DOHH2 (cell line): ENCODE measurements around the gene A2M.

Source experiments
- H3F3A ChIP-seq: fragments of 200-600 bp; sonication (generic), shearing (Covaris generic); 2 replicates; pipeline ENCODE4 v1.6.0; 2016; ENCODE audit warnings: antibody characterized with exemption, mild to moderate bottlenecking; ENCODE audit not compliant: control insufficient read depth, insufficient read depth
- H3K27ac ChIP-seq: fragments of 200-600 bp; sonication (generic); 2 replicates; pipeline ENCODE4 v1.5.1; 2014; ENCODE audit warnings: low read depth, mild to moderate bottlenecking, low read length, moderate library complexity
- H3K27me3 ChIP-seq: fragments of 200-600 bp; sonication (generic); 2 replicates; pipeline ENCODE4 v1.6.1; 2014; ENCODE audit warnings: mild to moderate bottlenecking, low read length, mixed read lengths; ENCODE audit not compliant: control insufficient read depth
- H3K36me3 ChIP-seq: fragments of 200-600 bp; sonication (generic); 2 replicates; pipeline ENCODE4 v1.6.1; 2014; ENCODE audit warnings: mild to moderate bottlenecking, low read length, moderate library complexity, mixed read lengths; ENCODE audit not compliant: control insufficient read depth
- H3K4me1 ChIP-seq: fragments of 200-600 bp; sonication (generic); 2 replicates; pipeline ENCODE4 v1.6.1; 2014; ENCODE audit warnings: mild to moderate bottlenecking, low read length, mixed read lengths; ENCODE audit not compliant: control insufficient read depth
- H3K4me2 ChIP-seq: fragments of 200-600 bp; sonication (generic); 2 replicates; pipeline ENCODE4 v1.6.0; 2014; ENCODE audit warnings: mild to moderate bottlenecking, low read length, moderate library complexity
- H3K4me3 ChIP-seq: fragments of 200-600 bp; sonication (generic); 2 replicates; pipeline ENCODE4 v1.5.1; 2014; ENCODE audit warnings: mild to moderate bottlenecking, low read length, mixed read lengths
- H3K79me2 ChIP-seq: fragments of 200-600 bp; sonication (generic); 2 replicates; pipeline ENCODE4 v1.6.1; 2014; ENCODE audit warnings: mild to moderate bottlenecking, low read length, mixed read lengths; ENCODE audit not compliant: control insufficient read depth
- H3K9me2 ChIP-seq: fragments of 200-600 bp; sonication (generic); replicated peaks from 2 replicates; pipeline ENCODE4 v1.6.1; 2014; ENCODE audit warnings: mild to moderate bottlenecking, low read length, mixed read lengths; ENCODE audit not compliant: control insufficient read depth
- H3K9me3 ChIP-seq: fragments of 200-600 bp; sonication (generic); 2 replicates; pipeline ENCODE4 v1.6.1; 2014; ENCODE audit warnings: antibody characterized with exemption, low read length, mixed read lengths; ENCODE audit not compliant: control insufficient read depth, insufficient read depth
- H4K20me1 ChIP-seq: fragments of 200-600 bp; sonication (generic); 2 replicates; pipeline ENCODE4 v1.6.0; 2014; ENCODE audit warnings: low read depth, mild to moderate bottlenecking, antibody characterized with exemption, low read length, moderate library complexity; ENCODE audit not compliant: control insufficient read depth, insufficient read depth
- EZH2phosphoT487 ChIP-seq: fragments of 200-600 bp; sonication (generic); IDR thresholded peaks from 2 replicates; pipeline ENCODE4 v1.6.1; 2017; ENCODE audit warnings: borderline replicate concordance, mild to moderate bottlenecking, antibody characterized with exemption, low read length, moderate library complexity, mixed read lengths
- TF ChIP-seq, protein P1 (sequence below): fragments of 200-600 bp; sonication (generic); IDR thresholded peaks from one replicate; pipeline ENCODE4 v1.5.1; 2014; ENCODE audit warnings: antibody characterized with exemption, mild to moderate bottlenecking, low read depth, low read length; ENCODE audit not compliant: poor library complexity, severe bottlenecking

Gene A2M

GRCh38 chr12:9070351-9070750, 45.4 kb downstream of the A2M start:
- Histone ChIP-seq H3K4me1 (no peaks in the 10 kb centered on the region), H4K20me1 (no peaks in the 10 kb centered on the region), H3K9me2 (no peaks in the 10 kb centered on the region), H3K79me2 (no peaks in the 10 kb centered on the region), H3K27me3 (peaks cover 7% of the 10 kb centered on the region; the same call in 1 of the 2 replicates), H3K9me3 (peaks cover 4% of the 10 kb centered on the region; the same call in 1 of the 2 replicates), H3K36me3 (no peaks in the 10 kb centered on the region), H3K27ac (no peak overlapping the region), H3K4me3 (no peak overlapping the region), H3F3A (no peaks in the 10 kb centered on the region), H3K4me2 (no peak overlapping the region)
- TF ChIP-seq, protein P1, sequence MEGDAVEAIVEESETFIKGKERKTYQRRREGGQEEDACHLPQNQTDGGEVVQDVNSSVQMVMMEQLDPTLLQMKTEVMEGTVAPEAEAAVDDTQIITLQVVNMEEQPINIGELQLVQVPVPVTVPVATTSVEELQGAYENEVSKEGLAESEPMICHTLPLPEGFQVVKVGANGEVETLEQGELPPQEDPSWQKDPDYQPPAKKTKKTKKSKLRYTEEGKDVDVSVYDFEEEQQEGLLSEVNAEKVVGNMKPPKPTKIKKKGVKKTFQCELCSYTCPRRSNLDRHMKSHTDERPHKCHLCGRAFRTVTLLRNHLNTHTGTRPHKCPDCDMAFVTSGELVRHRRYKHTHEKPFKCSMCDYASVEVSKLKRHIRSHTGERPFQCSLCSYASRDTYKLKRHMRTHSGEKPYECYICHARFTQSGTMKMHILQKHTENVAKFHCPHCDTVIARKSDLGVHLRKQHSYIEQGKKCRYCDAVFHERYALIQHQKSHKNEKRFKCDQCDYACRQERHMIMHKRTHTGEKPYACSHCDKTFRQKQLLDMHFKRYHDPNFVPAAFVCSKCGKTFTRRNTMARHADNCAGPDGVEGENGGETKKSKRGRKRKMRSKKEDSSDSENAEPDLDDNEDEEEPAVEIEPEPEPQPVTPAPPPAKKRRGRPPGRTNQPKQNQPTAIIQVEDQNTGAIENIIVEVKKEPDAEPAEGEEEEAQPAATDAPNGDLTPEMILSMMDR = no peak
- TF ChIP-seq EZH2phosphoT487 = no peak

DNA sequence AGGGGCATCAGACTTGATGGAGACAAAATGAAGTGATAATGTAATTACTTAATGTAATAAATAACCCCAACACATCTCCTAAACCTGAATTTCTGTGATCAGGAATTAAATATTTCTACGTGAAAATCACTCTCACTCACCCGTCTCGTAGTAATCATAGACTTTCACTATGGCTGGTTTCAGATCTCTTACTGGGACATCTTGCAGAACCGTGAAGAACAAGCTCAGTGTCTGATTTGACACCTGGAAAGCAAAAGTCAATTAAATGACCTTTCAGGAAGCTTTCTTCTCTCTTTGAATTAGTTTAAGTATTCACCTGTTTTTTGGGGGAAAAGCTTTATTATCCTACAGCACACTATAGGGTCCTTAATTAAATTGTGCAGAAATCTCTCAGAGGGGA, 47.1 kb downstream of the A2M start:
- peaks cover 10% of the 10 kb centered on the region for H3K9me3 ChIP-seq
- no peak overlapping the region for H3K27ac ChIP-seq
- no peaks in the 10 kb centered on the region for H3K36me3 ChIP-seq
- TF ChIP-seq, protein P1 = no peak
- TF ChIP-seq EZH2phosphoT487 = no peak
- no peaks in the 10 kb centered on the region for H3K9me2 ChIP-seq
- H3F3A ChIP-seq = no peaks in the 10 kb centered on the region
- no peak overlapping the region for H3K4me3 ChIP-seq
- H3K79me2 ChIP-seq = no peaks in the 10 kb centered on the region
- H3K4me2 ChIP-seq = no peak overlapping the region
- H4K20me1 ChIP-seq = no peaks in the 10 kb centered on the region
- no peaks in the 10 kb centered on the region for H3K4me1 ChIP-seq
- peaks cover 7% of the 10 kb centered on the region; the same call in 1 of the 2 replicates for H3K27me3 ChIP-seq

DNA sequence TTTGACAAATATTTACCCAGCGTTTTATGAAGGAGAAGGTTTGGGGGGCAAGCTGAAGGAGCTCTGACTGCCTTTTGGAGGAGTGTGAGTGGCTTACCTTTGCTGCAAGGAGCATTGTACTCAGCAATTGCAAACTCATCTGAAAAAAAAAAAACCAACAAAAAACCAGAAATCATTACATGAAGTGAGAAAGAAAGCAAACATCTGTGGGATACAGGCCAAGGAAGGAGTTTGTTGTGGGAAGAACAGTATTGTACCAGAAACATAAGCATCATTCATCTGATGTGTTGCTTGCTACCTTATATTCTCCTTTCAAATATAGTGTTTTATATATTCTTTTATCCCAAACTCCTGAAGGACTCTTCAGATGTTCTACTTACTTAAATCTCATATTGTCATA, 47.6 kb downstream of the A2M start:
- H3K4me3 ChIP-seq = no peak overlapping the region
- no peaks in the 10 kb centered on the region for H3K4me1 ChIP-seq
- H3K27ac ChIP-seq = no peak overlapping the region
- no peaks in the 10 kb centered on the region for H3K36me3 ChIP-seq
- H4K20me1 ChIP-seq = no peaks in the 10 kb centered on the region
- H3F3A ChIP-seq = no peaks in the 10 kb centered on the region
- H3K79me2 ChIP-seq = no peaks in the 10 kb centered on the region
- peaks cover 7% of the 10 kb centered on the region; the same call in 1 of the 2 replicates for H3K27me3 ChIP-seq
- H3K4me2 ChIP-seq = no peak overlapping the region
- H3K9me2 ChIP-seq = no peaks in the 10 kb centered on the region
- TF ChIP-seq, protein P1 = no peak
- no peak for TF ChIP-seq EZH2phosphoT487
- peaks cover 10% of the 10 kb centered on the region for H3K9me3 ChIP-seq
